SK-N-SH treated with all-trans-retinoic acid at 6 μM for 48 hours (cell line): ENCODE data around the gene DOC2A.

Experiments used
- CSDC2 ChIP-seq: fragments of 250-450 bp; sonication (Bioruptor Pico); IDR thresholded peaks from 2 replicates; pipeline ENCODE4 v1.5.0; 2020; ENCODE audit warnings: mild to moderate bottlenecking, moderate library complexity
- ESRRG ChIP-seq: fragments of 250-450 bp; sonication (Bioruptor Pico); IDR thresholded peaks from 2 replicates; pipeline ENCODE4 v1.6.1; 2021; ENCODE audit warnings: mild to moderate bottlenecking
- ISL1 ChIP-seq: fragments of 250-450 bp; sonication (Bioruptor Pico); IDR thresholded peaks from 2 replicates; pipeline ENCODE4 v2.1.2; 2022; ENCODE audit warnings: mild to moderate bottlenecking, moderate library complexity
- OSR1 ChIP-seq: fragments of 250-450 bp; sonication (Bioruptor Pico); IDR thresholded peaks from 2 replicates; pipeline ENCODE4 v1.8.0; 2022; ENCODE audit warnings: moderate library complexity, mild to moderate bottlenecking, inconsistent platforms
- PPARA ChIP-seq: fragments of 250-450 bp; sonication (Bioruptor Pico); IDR thresholded peaks from 2 replicates; pipeline ENCODE4 v1.5.0; 2020; ENCODE audit warnings: mild to moderate bottlenecking, borderline replicate concordance
- RARB ChIP-seq: fragments of 250-450 bp; sonication (Bioruptor Pico); IDR thresholded peaks from 2 replicates; pipeline ENCODE4 v1.8.0; 2021; ENCODE audit warnings: mild to moderate bottlenecking, moderate library complexity
- SNAI2 ChIP-seq: fragments of 250-450 bp; sonication (Bioruptor Pico); IDR thresholded peaks from 2 replicates; pipeline ENCODE4 v1.5.0; 2020; ENCODE audit warnings: mild to moderate bottlenecking, moderate library complexity
- TOX ChIP-seq: fragments of 250-450 bp; sonication (Bioruptor Pico); IDR thresholded peaks from 2 replicates; pipeline ENCODE4 v1.8.0; 2021; ENCODE audit warnings: mild to moderate bottlenecking, moderate library complexity, borderline replicate concordance
- ZFP30 ChIP-seq: fragments of 450-650 bp; formaldehyde crosslinking; IDR thresholded peaks from 2 replicates; pipeline ENCODE4 v1.5.0; 2022; ENCODE audit warnings: mild to moderate bottlenecking, moderate library complexity
- ZNF70 ChIP-seq: fragments of 450-650 bp; formaldehyde crosslinking; IDR thresholded peaks from 2 replicates; pipeline ENCODE4 v1.5.0; 2020; ENCODE audit warnings: mild to moderate bottlenecking, moderate library complexity
- TF ChIP-seq, protein P1 (sequence below): fragments of 250-450 bp; sonication (Bioruptor Pico); IDR thresholded peaks from 2 replicates; pipeline ENCODE4 v1.8.0; 2020; ENCODE audit warnings: mild to moderate bottlenecking, moderate library complexity, borderline replicate concordance
- TF ChIP-seq, protein P2 (sequence below): fragments of 250-450 bp; sonication (Bioruptor Pico); IDR thresholded peaks from 2 replicates; pipeline ENCODE4 v1.5.0; 2020; ENCODE audit warnings: mild to moderate bottlenecking, moderate library complexity
- TF ChIP-seq, protein P3 (sequence below): fragments of 250-450 bp; sonication (Bioruptor Pico); IDR thresholded peaks from 2 replicates; pipeline ENCODE4 v1.5.1; 2020; ENCODE audit warnings: low read depth, mild to moderate bottlenecking, moderate library complexity

DNA sequence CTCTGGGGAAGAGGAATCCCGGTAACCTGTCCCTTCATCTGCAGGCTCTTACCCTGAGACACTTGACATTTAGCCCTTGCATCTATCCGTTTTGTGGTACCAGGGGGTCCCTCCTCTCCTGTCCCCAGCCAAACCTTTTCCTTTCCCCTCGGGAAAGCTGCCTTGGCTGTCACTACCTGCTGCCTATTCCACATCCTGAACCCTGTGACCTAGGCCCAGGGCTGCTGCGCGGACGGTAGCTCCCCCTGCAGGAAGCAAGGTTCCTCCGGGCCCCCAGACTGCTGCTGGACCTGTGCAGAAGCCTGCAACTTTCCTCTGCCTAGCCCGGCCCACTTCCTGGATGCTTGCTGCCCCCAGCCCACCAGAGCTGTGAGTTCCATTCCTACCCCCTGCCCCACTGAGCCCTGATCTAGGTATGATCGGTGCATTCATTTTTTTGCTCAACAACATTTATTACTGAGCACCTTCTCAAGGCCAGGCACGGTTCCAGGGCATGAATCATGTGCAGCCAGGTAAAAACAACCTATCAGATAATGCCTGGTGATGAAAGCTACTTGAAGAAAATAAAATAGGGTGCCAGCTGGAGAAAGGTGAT is 44.2 kb upstream of the DOC2A start:
- TF ChIP-seq TOX (CRISPR knock-in tag) (no peak), OSR1 (CRISPR knock-in tag) (no peak), CSDC2 (CRISPR knock-in tag) (no peak), PPARA (CRISPR knock-in tag) (no peak), ESRRG (no peak), RARB (no peak), SNAI2 (CRISPR knock-in tag) (no peak), ZNF70 (CRISPR knock-in tag) (no peak), ISL1 (no peak), ZFP30 (no peak)
- TF ChIP-seq, protein P1, sequence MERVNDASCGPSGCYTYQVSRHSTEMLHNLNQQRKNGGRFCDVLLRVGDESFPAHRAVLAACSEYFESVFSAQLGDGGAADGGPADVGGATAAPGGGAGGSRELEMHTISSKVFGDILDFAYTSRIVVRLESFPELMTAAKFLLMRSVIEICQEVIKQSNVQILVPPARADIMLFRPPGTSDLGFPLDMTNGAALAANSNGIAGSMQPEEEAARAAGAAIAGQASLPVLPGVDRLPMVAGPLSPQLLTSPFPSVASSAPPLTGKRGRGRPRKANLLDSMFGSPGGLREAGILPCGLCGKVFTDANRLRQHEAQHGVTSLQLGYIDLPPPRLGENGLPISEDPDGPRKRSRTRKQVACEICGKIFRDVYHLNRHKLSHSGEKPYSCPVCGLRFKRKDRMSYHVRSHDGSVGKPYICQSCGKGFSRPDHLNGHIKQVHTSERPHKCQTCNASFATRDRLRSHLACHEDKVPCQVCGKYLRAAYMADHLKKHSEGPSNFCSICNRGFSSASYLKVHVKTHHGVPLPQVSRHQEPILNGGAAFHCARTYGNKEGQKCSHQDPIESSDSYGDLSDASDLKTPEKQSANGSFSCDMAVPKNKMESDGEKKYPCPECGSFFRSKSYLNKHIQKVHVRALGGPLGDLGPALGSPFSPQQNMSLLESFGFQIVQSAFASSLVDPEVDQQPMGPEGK (CRISPR knock-in tag): no peak
- TF ChIP-seq, protein P2, sequence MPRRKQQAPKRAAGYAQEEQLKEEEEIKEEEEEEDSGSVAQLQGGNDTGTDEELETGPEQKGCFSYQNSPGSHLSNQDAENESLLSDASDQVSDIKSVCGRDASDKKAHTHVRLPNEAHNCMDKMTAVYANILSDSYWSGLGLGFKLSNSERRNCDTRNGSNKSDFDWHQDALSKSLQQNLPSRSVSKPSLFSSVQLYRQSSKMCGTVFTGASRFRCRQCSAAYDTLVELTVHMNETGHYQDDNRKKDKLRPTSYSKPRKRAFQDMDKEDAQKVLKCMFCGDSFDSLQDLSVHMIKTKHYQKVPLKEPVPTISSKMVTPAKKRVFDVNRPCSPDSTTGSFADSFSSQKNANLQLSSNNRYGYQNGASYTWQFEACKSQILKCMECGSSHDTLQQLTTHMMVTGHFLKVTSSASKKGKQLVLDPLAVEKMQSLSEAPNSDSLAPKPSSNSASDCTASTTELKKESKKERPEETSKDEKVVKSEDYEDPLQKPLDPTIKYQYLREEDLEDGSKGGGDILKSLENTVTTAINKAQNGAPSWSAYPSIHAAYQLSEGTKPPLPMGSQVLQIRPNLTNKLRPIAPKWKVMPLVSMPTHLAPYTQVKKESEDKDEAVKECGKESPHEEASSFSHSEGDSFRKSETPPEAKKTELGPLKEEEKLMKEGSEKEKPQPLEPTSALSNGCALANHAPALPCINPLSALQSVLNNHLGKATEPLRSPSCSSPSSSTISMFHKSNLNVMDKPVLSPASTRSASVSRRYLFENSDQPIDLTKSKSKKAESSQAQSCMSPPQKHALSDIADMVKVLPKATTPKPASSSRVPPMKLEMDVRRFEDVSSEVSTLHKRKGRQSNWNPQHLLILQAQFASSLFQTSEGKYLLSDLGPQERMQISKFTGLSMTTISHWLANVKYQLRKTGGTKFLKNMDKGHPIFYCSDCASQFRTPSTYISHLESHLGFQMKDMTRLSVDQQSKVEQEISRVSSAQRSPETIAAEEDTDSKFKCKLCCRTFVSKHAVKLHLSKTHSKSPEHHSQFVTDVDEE (CRISPR knock-in tag): no peak
- TF ChIP-seq, protein P3, sequence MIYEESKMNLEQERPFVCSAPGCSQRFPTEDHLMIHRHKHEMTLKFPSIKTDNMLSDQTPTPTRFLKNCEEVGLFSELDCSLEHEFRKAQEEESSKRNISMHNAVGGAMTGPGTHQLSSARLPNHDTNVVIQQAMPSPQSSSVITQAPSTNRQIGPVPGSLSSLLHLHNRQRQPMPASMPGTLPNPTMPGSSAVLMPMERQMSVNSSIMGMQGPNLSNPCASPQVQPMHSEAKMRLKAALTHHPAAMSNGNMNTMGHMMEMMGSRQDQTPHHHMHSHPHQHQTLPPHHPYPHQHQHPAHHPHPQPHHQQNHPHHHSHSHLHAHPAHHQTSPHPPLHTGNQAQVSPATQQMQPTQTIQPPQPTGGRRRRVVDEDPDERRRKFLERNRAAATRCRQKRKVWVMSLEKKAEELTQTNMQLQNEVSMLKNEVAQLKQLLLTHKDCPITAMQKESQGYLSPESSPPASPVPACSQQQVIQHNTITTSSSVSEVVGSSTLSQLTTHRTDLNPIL: no peak
